Astrocyte (in vitro differentiated cells and primary cell): ENCODE results near the gene SERTM1. TPM values are rescaled to one million over a fixed set of nuclear protein-coding genes. Genes with fewer than 3 reads are reported as not detected.

Source experiments
- DNase-seq: peaks from one replicate; pipeline ENCODE4 v3.0.0-alpha.2; 2010; ENCODE audit warnings: low read depth
- FAIRE-seq: peaks from 2 replicates; lab custom pipeline; 2011; peaks lifted over from hg19 to GRCh38; lab: Jason Lieb, UNC
- H2AFZ ChIP-seq: 2 replicates; pipeline ENCODE4 v1.6.0; 2012; ENCODE audit warnings: low read depth, low read length, inconsistent platforms
- H3K27ac ChIP-seq: 2 replicates; pipeline ENCODE4 v1.5.1; 2011; ENCODE audit warnings: low read depth, low read length, inconsistent platforms
- H3K27me3 ChIP-seq: 2 replicates; pipeline ENCODE4 v1.6.0; 2011; ENCODE audit warnings: low read length, inconsistent platforms; ENCODE audit not compliant: insufficient read depth
- H3K36me3 ChIP-seq: 2 replicates; pipeline ENCODE4 v1.5.1; 2011; ENCODE audit warnings: low read length, inconsistent platforms; ENCODE audit not compliant: insufficient read depth
- H3K4me1 ChIP-seq: 2 replicates; pipeline ENCODE4 v1.5.1; 2011; ENCODE audit warnings: low read length, inconsistent platforms; ENCODE audit not compliant: insufficient read depth
- H3K4me2 ChIP-seq: 2 replicates; pipeline ENCODE4 v1.6.0; 2012; ENCODE audit warnings: low read length, inconsistent platforms
- H3K4me3 ChIP-seq: 2 replicates; pipeline ENCODE4 v1.5.1; 2011; ENCODE audit warnings: low read depth, mild to moderate bottlenecking, low read length, inconsistent platforms; ENCODE audit not compliant: insufficient read depth
- H3K79me2 ChIP-seq: 2 replicates; pipeline ENCODE4 v1.6.0; 2012; ENCODE audit warnings: mild to moderate bottlenecking, low read length, inconsistent platforms; ENCODE audit not compliant: insufficient read depth
- H3K9ac ChIP-seq: 2 replicates; pipeline ENCODE4 v1.6.0; 2012; ENCODE audit warnings: mild to moderate bottlenecking, low read length, inconsistent platforms
- H3K9me3 ChIP-seq: 2 replicates; pipeline ENCODE4 v1.5.1; 2012; ENCODE audit warnings: low read depth, mild to moderate bottlenecking, low read length, inconsistent platforms; ENCODE audit not compliant: insufficient read depth
- H4K20me1 ChIP-seq: 2 replicates; pipeline ENCODE4 v1.6.0; 2012; ENCODE audit warnings: low read length, inconsistent platforms; ENCODE audit not compliant: insufficient read depth
- H3K27ac Mint-ChIP-seq: one replicate; pipeline ENCODE4 v1.8.0; 2021; ENCODE audit warnings: mild to moderate bottlenecking, mixed read lengths; ENCODE audit not compliant: unreplicated experiment
- H3K27me3 Mint-ChIP-seq: one replicate; pipeline ENCODE4 v1.8.0; 2021; ENCODE audit warnings: low read depth, mixed read lengths; ENCODE audit not compliant: unreplicated experiment
- H3K36me3 Mint-ChIP-seq: one replicate; pipeline ENCODE4 v1.8.0; 2021; ENCODE audit warnings: low read depth, mixed read lengths; ENCODE audit not compliant: unreplicated experiment
- H3K4me1 Mint-ChIP-seq: one replicate; pipeline ENCODE4 v1.8.0; 2021; ENCODE audit warnings: low read depth, mixed read lengths; ENCODE audit not compliant: unreplicated experiment
- H3K4me3 Mint-ChIP-seq: one replicate; pipeline ENCODE4 v1.8.0; 2021; ENCODE audit warnings: mild to moderate bottlenecking, moderate library complexity, mixed read lengths; ENCODE audit not compliant: unreplicated experiment
- H3K9me3 Mint-ChIP-seq: one replicate; pipeline ENCODE4 v1.8.0; 2021; ENCODE audit warnings: mild to moderate bottlenecking, mixed read lengths; ENCODE audit not compliant: unreplicated experiment
- CTCF ChIP-seq: IDR thresholded peaks from 2 replicates; pipeline ENCODE4 v1.5.1; 2011; ENCODE audit warnings: low read depth, mild to moderate bottlenecking, inconsistent platforms, low read length, moderate library complexity; ENCODE audit not compliant: insufficient read depth
- EZH2 ChIP-seq: IDR thresholded peaks from 2 replicates; pipeline ENCODE4 v1.6.1; 2012; ENCODE audit warnings: mild to moderate bottlenecking, low read length, inconsistent platforms; ENCODE audit not compliant: insufficient read depth
- total RNA-seq: library from RNA; stranded (reverse); gene quantifications from 2 replicates; pipeline ENCODE4 v1.2.1, GENCODE V29; 2021

SERTM1 gene
- total RNA-seq, 1 donor from 2014 or later = 0.34 TPM

DNA sequence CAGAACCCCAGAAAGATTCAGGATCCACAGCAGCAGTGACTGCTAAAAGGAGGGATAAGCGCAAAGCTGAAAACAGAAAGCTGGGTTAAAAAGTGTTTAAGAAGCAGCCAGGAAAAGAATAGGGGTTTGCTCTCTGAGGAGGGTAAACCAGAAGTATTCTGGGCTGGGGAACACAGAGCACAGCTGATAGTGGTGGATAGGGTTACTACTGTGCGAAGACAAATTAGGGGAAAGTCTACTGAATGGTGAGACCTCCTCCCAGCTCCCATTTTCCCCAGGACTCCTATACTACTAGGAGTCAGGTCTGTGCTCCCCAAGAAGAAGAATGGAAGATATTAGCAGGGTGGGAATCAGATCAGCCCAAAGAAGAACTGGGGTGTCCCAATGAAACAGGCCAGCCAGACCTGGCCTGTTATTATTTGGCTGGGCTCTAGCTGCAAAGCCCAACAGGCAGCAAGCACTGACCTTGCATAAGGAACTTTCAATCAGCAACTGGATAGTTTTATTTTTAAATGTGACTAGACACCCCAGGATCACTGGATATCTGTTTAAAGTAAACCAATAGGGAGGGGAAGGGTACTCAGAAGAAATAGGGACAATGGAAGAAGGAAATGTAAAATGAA, 43.5 kb upstream of the SERTM1 start:
- Mint-ChIP-seq H3K36me3 (no peaks in the 10 kb centered on the region), H3K4me3 (no peak overlapping the region), H3K27me3 (peaks cover 2% of the 10 kb centered on the region), H3K9me3 (peaks cover 3% of the 10 kb centered on the region), H3K4me1 (no peaks in the 10 kb centered on the region), H3K27ac (no peak overlapping the region)
- H3K4me2 ChIP-seq = no peak overlapping the region
- no peak for TF ChIP-seq CTCF
- TF ChIP-seq EZH2 = no peak
- no peaks in the 10 kb centered on the region for H4K20me1 ChIP-seq
- H3K27ac ChIP-seq = no peak overlapping the region
- DNase-seq = no peak
- H3K36me3 ChIP-seq = no peaks in the 10 kb centered on the region
- no peak overlapping the region for H3K4me3 ChIP-seq
- no peak overlapping the region for H3K9ac ChIP-seq
- no peaks in the 10 kb centered on the region for H3K4me1 ChIP-seq
- H3K79me2 ChIP-seq = no peaks in the 10 kb centered on the region
- no peak overlapping the region for H2AFZ ChIP-seq
- H3K9me3 ChIP-seq = no peaks in the 10 kb centered on the region
- FAIRE-seq = no peak
- no peaks in the 10 kb centered on the region for H3K27me3 ChIP-seq

GRCh38 chr13:36639610-36640009, 34.2 kb upstream of the SERTM1 start:
- Histone ChIP-seq H3K79me2 (no peaks in the 10 kb centered on the region), H4K20me1 (no peaks in the 10 kb centered on the region), H3K36me3 (no peaks in the 10 kb centered on the region), H3K9me3 (peaks cover 3% of the 10 kb centered on the region), H3K4me3 (no peak overlapping the region), H3K4me2 (no peak overlapping the region), H3K9ac (no peak overlapping the region), H2AFZ (no peak overlapping the region), H3K4me1 (no peaks in the 10 kb centered on the region), H3K27ac (no peak overlapping the region), H3K27me3 (no peaks in the 10 kb centered on the region)
- H3K27me3 Mint-ChIP-seq = no peaks in the 10 kb centered on the region
- no peaks in the 10 kb centered on the region for H3K4me1 Mint-ChIP-seq
- no peak overlapping the region for H3K27ac Mint-ChIP-seq
- no peak for TF ChIP-seq CTCF
- TF ChIP-seq EZH2 = no peak
- no peaks in the 10 kb centered on the region for H3K36me3 Mint-ChIP-seq
- DNase-seq (no peak), FAIRE-seq (no peak)
- no peak overlapping the region for H3K4me3 Mint-ChIP-seq
- H3K9me3 Mint-ChIP-seq = peaks cover 4% of the 10 kb centered on the region

- no peak overlapping the region for H3K4me3 ChIP-seq
- Mint-ChIP-seq H3K9me3 (no peaks in the 10 kb centered on the region), H3K27me3 (no peaks in the 10 kb centered on the region), H3K36me3 (no peaks in the 10 kb centered on the region), H3K4me1 (no peaks in the 10 kb centered on the region), H3K4me3 (no peak overlapping the region), H3K27ac (no peak overlapping the region)
- H4K20me1 ChIP-seq = no peaks in the 10 kb centered on the region
- H3K4me2 ChIP-seq = no peak overlapping the region
- H3K27ac ChIP-seq = no peak overlapping the region
- DNase-seq (no peak), FAIRE-seq (no peak)
- H3K9ac ChIP-seq = no peak overlapping the region
- TF ChIP-seq CTCF = no peak
- TF ChIP-seq EZH2 = no peak
- H3K36me3 ChIP-seq = no peaks in the 10 kb centered on the region
- H2AFZ ChIP-seq = no peak overlapping the region
- H3K9me3 ChIP-seq = no peaks in the 10 kb centered on the region
- peaks cover 1% of the 10 kb centered on the region for H3K27me3 ChIP-seq
- H3K79me2 ChIP-seq = no peaks in the 10 kb centered on the region
- H3K4me1 ChIP-seq = no peaks in the 10 kb centered on the region
Observed at GRCh38 chr13:36650611-36651010, 23.2 kb upstream of the SERTM1 start.
